Cerebellar nuclear complex (tissue), 1 donor: Measurements from ENCODE around the gene LMAN1L.

ENCODE experiments used
- DNase-seq, 2 experiments: peaks; one replicate each; lab custom pipeline; 2025; lab: John Stamatoyannopoulos, UW

Gene LMAN1L

GRCh38 chr15:74794248-74794969 is 18.2 kb upstream of the LMAN1L start:
- no peak for DNase-seq

GRCh38 chr15:74794970-74795349 is 17.7 kb upstream of the LMAN1L start:
- DNase-seq, result no peak

- DNase-seq, result no peak
Observed at GRCh38 chr15:74795966-74796625, 16.5 kb upstream of the LMAN1L start.

GRCh38 chr15:74798388-74799254 is 14.0 kb upstream of the LMAN1L start:
- peak; percentile 61 to 64 for DNase-seq

GRCh38 chr15:74799255-74799855 is 13.3 kb upstream of the LMAN1L start:
- DNase-seq, result no peak

GRCh38 chr15:74799856-74800558 is 12.6 kb upstream of the LMAN1L start:
- DNase-seq, result no peak

GRCh38 chr15:74800559-74801094 is 12.0 kb upstream of the LMAN1L start:
- DNase-seq, result no peak

- DNase-seq, result no peak
Observed at GRCh38 chr15:74801311-74801997, 11.2 kb upstream of the LMAN1L start.

GRCh38 chr15:74802290-74802689 is 10.3 kb upstream of the LMAN1L start:
- DNase-seq, result no peak

- no peak for DNase-seq
Observed at GRCh38 chr15:74802862-74803447, 9.7 kb upstream of the LMAN1L start.

GRCh38 chr15:74804935-74805334 is 7.7 kb upstream of the LMAN1L start:
- DNase-seq, result no peak

GRCh38 chr15:74807282-74807681 is 5.4 kb upstream of the LMAN1L start:
- no peak for DNase-seq

- DNase-seq, result no peak
Observed at GRCh38 chr15:74808078-74808839, 4.4 kb upstream of the LMAN1L start.

- no peak for DNase-seq
Observed at GRCh38 chr15:74808840-74809229, 3.8 kb upstream of the LMAN1L start.

GRCh38 chr15:74809242-74809641 is 3.4 kb upstream of the LMAN1L start:
- DNase-seq, result no peak

GRCh38 chr15:74809956-74810355 is 2.7 kb upstream of the LMAN1L start:
- no peak for DNase-seq

GRCh38 chr15:74815121-74815934 is 2.7 kb downstream of the LMAN1L start:
- DNase-seq, result peak in 1 of 2 experiments; percentile 27

GRCh38 chr15:74815961-74816360 is 3.3 kb downstream of the LMAN1L start:
- no peak for DNase-seq
